NCI-H2227 (cell line): Measurements from ENCODE around the gene FOXJ3.
"Not testable (repeated sequence)": the region's sequence is repeated elsewhere in the genome, so short reads cannot be mapped to it uniquely, and the experiment has no call there.

Experiments used
- DNase-seq: peaks from one replicate; lab custom pipeline; 2025; ENCODE audit not compliant: unreplicated experiment; lab: John Stamatoyannopoulos, UW

The FOXJ3 gene

GRCh38 chr1:42259059-42259738 lies 75.8 kb downstream of the FOXJ3 start:
- DNase-seq = no peak

GRCh38 chr1:42258218-42258617 lies 76.8 kb downstream of the FOXJ3 start:
- DNase-seq = no peak

GRCh38 chr1:42251042-42251441 lies 84.0 kb downstream of the FOXJ3 start:
- DNase-seq = no peak

- no peak for DNase-seq
Measured at GRCh38 chr1:42250164-42250563, 84.9 kb downstream of the FOXJ3 start.

- DNase-seq = no peak
Measured at GRCh38 chr1:42240966-42241755, 93.9 kb downstream of the FOXJ3 start.

GRCh38 chr1:42239555-42239954 lies 95.5 kb downstream of the FOXJ3 start:
- DNase-seq = no peak

GRCh38 chr1:42239041-42239440 lies 96.0 kb downstream of the FOXJ3 start:
- no peak for DNase-seq

GRCh38 chr1:42231253-42231652 lies 103.8 kb downstream of the FOXJ3 start:
- no peak for DNase-seq

- DNase-seq = no peak
Measured at GRCh38 chr1:42228938-42229337, 106.1 kb downstream of the FOXJ3 start.

GRCh38 chr1:42223036-42223435 lies 112.0 kb downstream of the FOXJ3 start:
- no peak for DNase-seq

- DNase-seq = no peak
Measured at GRCh38 chr1:42221952-42222606, 113.0 kb downstream of the FOXJ3 start.

- DNase-seq = no peak
Measured at GRCh38 chr1:42221456-42221855, 113.6 kb downstream of the FOXJ3 start.

GRCh38 chr1:42219627-42220026 lies 115.4 kb downstream of the FOXJ3 start:
- DNase-seq = no peak

- no peak for DNase-seq
Measured at GRCh38 chr1:42214447-42214871, 120.6 kb downstream of the FOXJ3 start.

GRCh38 chr1:42211224-42211623 lies 123.8 kb downstream of the FOXJ3 start:
- DNase-seq = no peak

- no peak for DNase-seq
Measured at GRCh38 chr1:42210421-42211133, 124.5 kb downstream of the FOXJ3 start.

- DNase-seq = no peak
Measured at GRCh38 chr1:42209526-42210251, 125.3 kb downstream of the FOXJ3 start.

- not testable (repeated sequence) for DNase-seq
Measured at GRCh38 chr1:42206930-42207329, 128.1 kb downstream of the FOXJ3 start.

- DNase-seq = no peak
Measured at GRCh38 chr1:42206164-42206563, 128.9 kb downstream of the FOXJ3 start.

- DNase-seq = no peak
Measured at GRCh38 chr1:42201986-42202385, 133.0 kb downstream of the FOXJ3 start.

- DNase-seq = no peak
Measured at GRCh38 chr1:42198251-42198650, 136.8 kb downstream of the FOXJ3 start.
